Endothelial cell (in vitro differentiated cells): ENCODE data around the gene FBLN5. TPM values are rescaled to one million over a fixed set of nuclear protein-coding genes. Genes with fewer than 3 reads are reported as not detected.
A peak's percentile ranks its signal among the peaks of the same experiment; 100 is the strongest.

Source experiments
- DNase-seq: peaks from one replicate; pipeline ENCODE4 v3.0.0; 2021; ENCODE audit warnings: low spot score
- H3K27ac Mint-ChIP-seq: one replicate; pipeline ENCODE4 v1.8.0; 2021; ENCODE audit warnings: mixed read lengths, inconsistent platforms; ENCODE audit not compliant: unreplicated experiment
- H3K27me3 Mint-ChIP-seq: one replicate; pipeline ENCODE4 v1.8.0; 2021; ENCODE audit warnings: mild to moderate bottlenecking, moderate library complexity, mixed read lengths, inconsistent platforms; ENCODE audit not compliant: unreplicated experiment
- H3K36me3 Mint-ChIP-seq: one replicate; pipeline ENCODE4 v1.8.0; 2021; ENCODE audit warnings: mild to moderate bottlenecking, low read depth, mixed read lengths, inconsistent platforms; ENCODE audit not compliant: unreplicated experiment
- H3K4me1 Mint-ChIP-seq: one replicate; pipeline ENCODE4 v1.8.0; 2021; ENCODE audit warnings: mild to moderate bottlenecking, mixed read lengths, inconsistent platforms; ENCODE audit not compliant: unreplicated experiment
- H3K4me3 Mint-ChIP-seq: one replicate; pipeline ENCODE4 v1.8.0; 2021; ENCODE audit warnings: mild to moderate bottlenecking, mixed read lengths, inconsistent platforms; ENCODE audit not compliant: unreplicated experiment
- H3K9me3 Mint-ChIP-seq: one replicate; pipeline ENCODE4 v1.8.0; 2021; ENCODE audit warnings: mixed read lengths, inconsistent platforms; ENCODE audit not compliant: unreplicated experiment
- total RNA-seq: library from RNA; stranded (reverse); fragmentation: NEBNext Ultra II Directional; extraction: Animal tissue kit (Norgen Biotek cat#: 25700); gene quantifications from one replicate; pipeline ENCODE4 v1.2.1, GENCODE V29; 2021; ENCODE audit not compliant: unreplicated experiment
- TF ChIP-seq, protein P1 (sequence below): fragments of 200-600 bp; sonication (generic); IDR thresholded peaks from one replicate; pipeline ENCODE4 v1.5.0; 2021; ENCODE audit warnings: antibody characterized with exemption; ENCODE audit not compliant: unreplicated experiment

The FBLN5 gene
- total RNA-seq, 1 donor from 2014 or later = 0.26 TPM

GRCh38 chr14:91835920-91836843 lies 111.3 kb downstream of the FBLN5 start:
- TF ChIP-seq, protein P1, sequence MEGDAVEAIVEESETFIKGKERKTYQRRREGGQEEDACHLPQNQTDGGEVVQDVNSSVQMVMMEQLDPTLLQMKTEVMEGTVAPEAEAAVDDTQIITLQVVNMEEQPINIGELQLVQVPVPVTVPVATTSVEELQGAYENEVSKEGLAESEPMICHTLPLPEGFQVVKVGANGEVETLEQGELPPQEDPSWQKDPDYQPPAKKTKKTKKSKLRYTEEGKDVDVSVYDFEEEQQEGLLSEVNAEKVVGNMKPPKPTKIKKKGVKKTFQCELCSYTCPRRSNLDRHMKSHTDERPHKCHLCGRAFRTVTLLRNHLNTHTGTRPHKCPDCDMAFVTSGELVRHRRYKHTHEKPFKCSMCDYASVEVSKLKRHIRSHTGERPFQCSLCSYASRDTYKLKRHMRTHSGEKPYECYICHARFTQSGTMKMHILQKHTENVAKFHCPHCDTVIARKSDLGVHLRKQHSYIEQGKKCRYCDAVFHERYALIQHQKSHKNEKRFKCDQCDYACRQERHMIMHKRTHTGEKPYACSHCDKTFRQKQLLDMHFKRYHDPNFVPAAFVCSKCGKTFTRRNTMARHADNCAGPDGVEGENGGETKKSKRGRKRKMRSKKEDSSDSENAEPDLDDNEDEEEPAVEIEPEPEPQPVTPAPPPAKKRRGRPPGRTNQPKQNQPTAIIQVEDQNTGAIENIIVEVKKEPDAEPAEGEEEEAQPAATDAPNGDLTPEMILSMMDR = no peak
- Mint-ChIP-seq H3K4me1 (no peaks in the 10 kb centered on the region), H3K36me3 (no peaks in the 10 kb centered on the region), H3K27ac (no peak overlapping the region), H3K27me3 (no peaks in the 10 kb centered on the region), H3K4me3 (peak overlapping the region; percentile 86), H3K9me3 (no peaks in the 10 kb centered on the region)
- DNase-seq = peak; percentile 65

DNA sequence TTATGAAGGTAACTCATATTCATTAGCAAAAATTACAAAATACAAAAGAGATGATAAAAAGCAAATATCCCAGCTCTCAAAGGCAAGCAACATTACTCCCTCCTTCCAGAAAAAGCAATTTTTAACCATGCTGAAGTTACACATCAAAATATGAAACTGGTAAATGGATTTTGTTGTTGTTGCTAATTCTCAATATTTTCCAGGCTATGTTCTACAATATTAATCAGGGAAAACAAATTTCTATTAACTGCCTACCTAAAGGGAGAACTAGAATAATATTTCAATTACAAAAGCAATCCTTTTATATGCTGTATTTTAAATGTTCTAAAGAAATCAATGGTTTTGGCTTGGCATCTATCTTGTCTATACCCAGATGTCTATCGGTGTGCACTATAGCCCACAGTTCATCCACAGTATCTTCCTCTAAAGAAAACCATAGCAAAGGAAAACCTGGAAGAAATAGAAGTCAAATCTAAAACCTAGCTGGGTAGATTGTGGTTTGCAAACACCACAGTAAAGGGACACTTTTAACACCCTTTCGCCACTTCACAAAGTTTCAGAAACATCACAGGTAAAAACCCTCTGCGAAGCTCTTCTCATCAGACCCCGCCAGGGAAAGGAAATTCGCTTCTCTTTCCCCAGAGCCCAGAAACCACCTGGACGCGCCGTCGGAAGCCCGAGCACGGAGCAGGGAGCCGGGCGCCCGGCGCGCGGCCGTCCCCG lies 112.1 kb downstream of the FBLN5 start:
- Mint-ChIP-seq H3K27ac (no peak overlapping the region), H3K4me1 (no peaks in the 10 kb centered on the region), H3K27me3 (no peaks in the 10 kb centered on the region), H3K4me3 (peak overlapping the region; percentile 79), H3K36me3 (no peaks in the 10 kb centered on the region), H3K9me3 (no peaks in the 10 kb centered on the region)
- no peak for DNase-seq
- TF ChIP-seq, protein P1 = no peak

DNA sequence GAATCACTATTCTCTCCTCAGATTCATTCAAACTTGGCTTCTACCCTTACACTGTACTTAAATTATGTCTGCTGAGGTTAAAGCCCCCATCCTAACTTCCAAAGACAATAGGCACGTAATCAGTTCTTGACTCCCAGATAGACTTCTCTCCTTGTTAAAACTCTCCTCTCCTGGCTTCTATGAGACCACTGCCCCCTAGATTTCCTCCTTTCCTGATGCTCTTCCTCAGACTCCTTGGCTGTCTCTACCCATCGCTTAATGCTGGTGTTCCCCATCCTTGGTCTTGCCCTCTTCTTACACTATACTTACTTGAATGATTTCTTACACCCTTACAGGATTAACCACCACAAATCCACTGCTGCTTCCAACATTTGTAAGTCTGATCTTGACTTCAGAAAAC lies 112.9 kb downstream of the FBLN5 start:
- TF ChIP-seq, protein P1 = no peak
- no peaks in the 10 kb centered on the region for H3K27me3 Mint-ChIP-seq
- no peaks in the 10 kb centered on the region for H3K36me3 Mint-ChIP-seq
- no peak overlapping the region for H3K27ac Mint-ChIP-seq
- H3K4me3 Mint-ChIP-seq = no peak overlapping the region
- H3K9me3 Mint-ChIP-seq = no peaks in the 10 kb centered on the region
- DNase-seq = no peak
- H3K4me1 Mint-ChIP-seq = no peaks in the 10 kb centered on the region

- H3K4me1 Mint-ChIP-seq = no peaks in the 10 kb centered on the region
- H3K27ac Mint-ChIP-seq = no peak overlapping the region
- H3K27me3 Mint-ChIP-seq = no peaks in the 10 kb centered on the region
- no peaks in the 10 kb centered on the region for H3K36me3 Mint-ChIP-seq
- no peak overlapping the region for H3K4me3 Mint-ChIP-seq
- TF ChIP-seq, protein P1 = no peak
- H3K9me3 Mint-ChIP-seq = no peaks in the 10 kb centered on the region
- DNase-seq = no peak
These were observed 116.2 kb downstream of the FBLN5 start for GRCh38 chr14:91831337-91831736.

DNA sequence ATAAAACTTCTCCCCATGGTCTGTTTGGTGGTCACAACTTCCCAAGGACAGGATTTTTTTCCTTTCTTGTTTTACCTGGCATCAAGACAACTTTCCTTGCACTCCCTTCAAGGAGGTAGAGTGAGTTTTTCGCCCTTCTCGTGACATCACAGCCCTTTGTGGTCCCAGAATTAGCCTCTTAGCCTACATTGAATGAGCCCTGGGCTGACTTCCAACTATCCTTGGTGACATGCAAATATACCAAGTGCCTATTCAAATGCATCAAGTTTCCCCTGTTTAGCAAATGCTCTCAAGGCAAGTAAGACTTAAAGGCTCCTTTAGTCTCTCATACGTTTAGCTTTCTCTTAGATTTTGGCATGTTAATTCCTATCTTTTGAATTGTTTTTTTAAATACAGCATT lies 116.7 kb downstream of the FBLN5 start:
- no peaks in the 10 kb centered on the region for H3K4me1 Mint-ChIP-seq
- H3K27me3 Mint-ChIP-seq = no peaks in the 10 kb centered on the region
- DNase-seq = no peak
- no peaks in the 10 kb centered on the region for H3K9me3 Mint-ChIP-seq
- TF ChIP-seq, protein P1 = no peak
- H3K36me3 Mint-ChIP-seq = no peaks in the 10 kb centered on the region
- H3K27ac Mint-ChIP-seq = no peak overlapping the region
- H3K4me3 Mint-ChIP-seq = no peak overlapping the region
